GM12878 (cell line): Measurements from ENCODE around the gene SLC22A4. TPM values are rescaled to one million over a fixed set of nuclear protein-coding genes. Genes with fewer than 3 reads are reported as not detected.

Experiments
- ATAC-seq: fragments of 200-7000 bp; cut with Tn5 transposase; 3 replicates; pipeline ENCODE4 v1.9.1; 2020; ENCODE audit warnings: mild to moderate bottlenecking, moderate library complexity
- BruUV-seq: library from RNA; stranded (reverse); fragments of 400-500 nt; replicated peaks from 2 replicates; lab custom pipeline; 2021; lab: Mats Ljungman, UMichigan
- CTCF ChIA-PET: fragments of 300-600 bp; sonication (Branson Sonifier 250); formaldehyde crosslinking; extraction: SDS; loops from one replicate; lab custom pipeline; 2021; ENCODE audit warnings: inconsistent platforms; lab: Yijun Ruan, JAX
- POLR2A ChIA-PET: fragments of 350-600 bp; formaldehyde crosslinking; extraction: SDS; loops from one replicate; lab custom pipeline; 2021; ENCODE audit warnings: inconsistent platforms; lab: Charles Lee
- RAD21 ChIA-PET: fragments of 300-600 bp; sonication (Branson Sonifier 250); formaldehyde crosslinking; loops from one replicate; lab custom pipeline; 2023; ENCODE audit warnings: antibody characterized with exemption; ENCODE audit not compliant: unreplicated experiment; lab: Charles Lee
- SMC1A ChIA-PET: fragments of 300-600 bp; sonication (Branson Sonifier 250); formaldehyde crosslinking; loops from one replicate; lab custom pipeline; 2023; ENCODE audit not compliant: unreplicated experiment, uncharacterized antibody; lab: Charles Lee
- DNase-seq: peaks from one replicate; pipeline ENCODE4 v3.0.0-alpha.2; 2011; ENCODE audit warnings: low read depth, low spot score
- FAIRE-seq: peaks from 3 replicates; lab custom pipeline; 2011; peaks lifted over from hg19 to GRCh38; lab: Jason Lieb, UNC
- H2AFZ ChIP-seq: 2 replicates; pipeline ENCODE4 v1.6.0; 2011; ENCODE audit warnings: low read depth, low read length, control low read depth; ENCODE audit not compliant: control insufficient read depth
- H3K27ac ChIP-seq: 2 replicates; pipeline ENCODE4 v1.5.1; 2011; ENCODE audit warnings: control low read depth; ENCODE audit not compliant: control insufficient read depth, insufficient read depth
- H3K27me3 ChIP-seq, 2 experiments: replicated peaks in 1 of 2; 2 replicates each; pipeline versions ENCODE4 v1.6.0 to v1.6.1; 2011; ENCODE audit warnings: low read length in 1 of 2; ENCODE audit not compliant: control insufficient read depth in 2 of 2, insufficient read depth in 2 of 2
- H3K36me3 ChIP-seq, 2 experiments: 2 replicates each; pipeline ENCODE4 v1.5.1; 2011; ENCODE audit warnings: low read length in 1 of 2; ENCODE audit not compliant: control insufficient read depth in 2 of 2, insufficient read depth in 2 of 2
- H3K4me1 ChIP-seq: 2 replicates; pipeline ENCODE4 v1.6.1; 2011; ENCODE audit warnings: mild to moderate bottlenecking, low read length, moderate library complexity, mixed read lengths; ENCODE audit not compliant: control insufficient read depth, insufficient read depth
- H3K4me2 ChIP-seq: 2 replicates; pipeline ENCODE4 v1.6.0; 2011; ENCODE audit warnings: control low read depth; ENCODE audit not compliant: control insufficient read depth, insufficient read depth
- H3K4me3 ChIP-seq: fragments of 200-600 bp; sonication (generic); 2 replicates; pipeline ENCODE4 v1.5.1; 2016
- H3K79me2 ChIP-seq: 2 replicates; pipeline ENCODE4 v1.6.0; 2011; ENCODE audit warnings: low read length; ENCODE audit not compliant: control insufficient read depth, insufficient read depth
- H3K9ac ChIP-seq: 2 replicates; pipeline ENCODE4 v1.8.0; 2011; ENCODE audit warnings: low read length, control low read depth, mixed read lengths; ENCODE audit not compliant: control insufficient read depth, insufficient read depth
- H3K9me3 ChIP-seq: replicated peaks from 3 replicates; pipeline ENCODE4 v1.5.1; 2011; ENCODE audit warnings: mild to moderate bottlenecking, low read length; ENCODE audit not compliant: control insufficient read depth, insufficient read depth
- H4K20me1 ChIP-seq: 2 replicates; pipeline ENCODE4 v1.6.0; 2011; ENCODE audit not compliant: control insufficient read depth, insufficient read depth
- BMI1 ChIP-seq: fragments of 450-650 bp; IDR thresholded peaks from 2 replicates; pipeline ENCODE4 v1.6.1; 2016; ENCODE audit warnings: mild to moderate bottlenecking, moderate library complexity, borderline replicate concordance
- JUND ChIP-seq: IDR thresholded peaks from 2 replicates; pipeline ENCODE4 v1.6.1; 2012; ENCODE audit warnings: low read depth, mild to moderate bottlenecking, low read length, improper control_type of control experiment, moderate library complexity
- MTA2 ChIP-seq: fragments of 450-650 bp; IDR thresholded peaks from 2 replicates; pipeline ENCODE4 v1.6.1; 2016; ENCODE audit warnings: low read depth, mild to moderate bottlenecking, moderate library complexity
- MTA3 ChIP-seq: IDR thresholded peaks from 2 replicates; pipeline ENCODE4 v1.6.1; 2012; ENCODE audit warnings: low read length, inconsistent platforms, borderline replicate concordance
- NFXL1 ChIP-seq: fragments of 450-650 bp; IDR thresholded peaks from 2 replicates; pipeline ENCODE4 v1.6.1; 2017; ENCODE audit warnings: antibody characterized with exemption, mild to moderate bottlenecking, borderline replicate concordance
- PML ChIP-seq: IDR thresholded peaks from 2 replicates; pipeline ENCODE4 v1.6.1; 2012; ENCODE audit warnings: low read length, inconsistent platforms
- ZBED1 ChIP-seq: IDR thresholded peaks from 2 replicates; pipeline ENCODE4 v1.6.1; 2016; ENCODE audit warnings: borderline replicate concordance
- ZBTB11 ChIP-seq: fragments of 450-650 bp; formaldehyde crosslinking; IDR thresholded peaks from 2 replicates; pipeline ENCODE4 v1.5.0; 2022; ENCODE audit warnings: mild to moderate bottlenecking, missing genetic modification characterization
- WGBS: methylation state at CpG from one replicate; pipeline ENCODE4 v1.1.6; 2016; ENCODE audit warnings: low lambda C conversion rate; ENCODE audit not compliant: insufficient replicate concordance, insufficient coverage; ENCODE audit errors: missing lambda C conversion rate; 5-methylcytosine and 5-hydroxymethylcytosine counted together
- in situ Hi-C: fragments of 300-500 bp; cut with MboI; formaldehyde crosslinking; loops from 9 replicates; pipeline ENCODE4 v1.14.3; 2018; ENCODE audit warnings: mixed read lengths
- intact Hi-C: fragments of 100-400 bp; cut with micrococcal nuclease; formaldehyde crosslinking; loops from one replicate; pipeline ENCODE4 v1.14.2; 2022; ENCODE audit not compliant: unreplicated experiment
- polyA plus RNA-seq, 11 experiments: library from polyadenylated mRNA; depleted of rRNA in 4 of 11; unstranded in 6 of 11; stranded (reverse) in 5 of 11; fragments of >200 nt; fragmentation: Nextera tagmentation in 4 of 11; fragmentation: Illumina TruSeq in 1 of 11; extraction: Ambion mirVana in 4 of 11; extraction: Trizol in 1 of 11; gene quantifications; 1 replicate in 1 of 11; 2 replicates in 10 of 11; pipeline versions ENCODE4 v1.2.1 to v1.2.3, GENCODE V29; 2011 to 2016; ENCODE audit warnings: inconsistent platforms in 2 of 11, missing spikeins in 2 of 11, low read depth in 1 of 11
- total RNA-seq, 4 experiments: library from RNA; depleted of rRNA in 3 of 4; stranded (reverse); fragments of >200 nt in 3 of 4; fragmentation: Illumina TruSeq in 1 of 4; extraction: Trizol in 1 of 4; gene quantifications; 2 replicates each; pipeline versions ENCODE4 v1.2.1 to v1.2.3, GENCODE V29; 2013 to 2021
- TF ChIP-seq, protein P1 (sequence below): fragments of 450-650 bp; IDR thresholded peaks from 2 replicates; pipeline ENCODE4 v1.6.1; 2017; ENCODE audit warnings: mild to moderate bottlenecking, moderate library complexity
- TF ChIP-seq, protein P2 (sequence below): fragments of 450-650 bp; IDR thresholded peaks from 2 replicates; pipeline ENCODE4 v1.6.1; 2018; ENCODE audit warnings: borderline replicate concordance, mild to moderate bottlenecking; ENCODE audit not compliant: partially characterized antibody
- TF ChIP-seq, protein P3 (sequence below): fragments of 450-650 bp; IDR thresholded peaks from 2 replicates; pipeline ENCODE4 v1.6.1; 2017; ENCODE audit warnings: low read depth, mild to moderate bottlenecking, moderate library complexity

Gene SLC22A4
- total and polyA plus RNA-seq, 10 of the 15 experiments (the other 5 are each of a cell fraction or from before 2014, with no cell fraction given), result 0.04 to 0.61 (median 0.10) TPM; not detected in 2

GRCh38 chr5:132251220-132251725, 42.9 kb upstream of the SLC22A4 start:
- H3K27me3 ChIP-seq, result no peaks in the 10 kb centered on the region; a peak in 1 of 4 replicates
- no peak overlapping the region for H3K9ac ChIP-seq
- intact Hi-C loops (no loop called here), in situ Hi-C loops (no loop called here)
- POLR2A ChIA-PET, result interaction anchor here (1.4 to 1.7 kb wide), 2 partner anchors 10 to 24 kb away, joined by 3 to 5 read pairs; partner anchors contain the start of gene P4HA2
- no peaks in the 10 kb centered on the region for H3K36me3 ChIP-seq
- no peaks in the 10 kb centered on the region for H4K20me1 ChIP-seq
- no peak overlapping the region for H3K4me3 ChIP-seq
- DNase-seq (no peak), ATAC-seq (no peak), FAIRE-seq (no peak)
- WGBS, result 35% methylated on average over 10 of the region's 10 CpGs
- H3K9me3 ChIP-seq, result peaks cover 1% of the 10 kb centered on the region
- H3K4me2 ChIP-seq, result no peak overlapping the region
- H3K27ac ChIP-seq, result no peak overlapping the region
- CTCF ChIA-PET, result interaction anchor here (0.8 to 8.7 kb wide), 4 partner anchors 12 to 71 kb away, joined by 3 to 74 read pairs (median 6); no protein-coding TSS in a partner anchor
- SMC1A ChIA-PET, result interaction anchor here (0.8 to 3.6 kb wide), 4 partner anchors 10 to 42 kb away, joined by 3 to 16 read pairs (median 5); no protein-coding TSS in a partner anchor
- no peaks in the 10 kb centered on the region for H3K79me2 ChIP-seq
- no peak overlapping the region for H2AFZ ChIP-seq
- no TSS peak for BruUV-seq
- RAD21 ChIA-PET, result interaction anchor here (3.4 kb wide), 1 partner anchor 13 kb away, joined by 11 read pairs; no protein-coding TSS in a partner anchor
- no peaks in the 10 kb centered on the region for H3K4me1 ChIP-seq
- TF ChIP-seq, protein P1, sequence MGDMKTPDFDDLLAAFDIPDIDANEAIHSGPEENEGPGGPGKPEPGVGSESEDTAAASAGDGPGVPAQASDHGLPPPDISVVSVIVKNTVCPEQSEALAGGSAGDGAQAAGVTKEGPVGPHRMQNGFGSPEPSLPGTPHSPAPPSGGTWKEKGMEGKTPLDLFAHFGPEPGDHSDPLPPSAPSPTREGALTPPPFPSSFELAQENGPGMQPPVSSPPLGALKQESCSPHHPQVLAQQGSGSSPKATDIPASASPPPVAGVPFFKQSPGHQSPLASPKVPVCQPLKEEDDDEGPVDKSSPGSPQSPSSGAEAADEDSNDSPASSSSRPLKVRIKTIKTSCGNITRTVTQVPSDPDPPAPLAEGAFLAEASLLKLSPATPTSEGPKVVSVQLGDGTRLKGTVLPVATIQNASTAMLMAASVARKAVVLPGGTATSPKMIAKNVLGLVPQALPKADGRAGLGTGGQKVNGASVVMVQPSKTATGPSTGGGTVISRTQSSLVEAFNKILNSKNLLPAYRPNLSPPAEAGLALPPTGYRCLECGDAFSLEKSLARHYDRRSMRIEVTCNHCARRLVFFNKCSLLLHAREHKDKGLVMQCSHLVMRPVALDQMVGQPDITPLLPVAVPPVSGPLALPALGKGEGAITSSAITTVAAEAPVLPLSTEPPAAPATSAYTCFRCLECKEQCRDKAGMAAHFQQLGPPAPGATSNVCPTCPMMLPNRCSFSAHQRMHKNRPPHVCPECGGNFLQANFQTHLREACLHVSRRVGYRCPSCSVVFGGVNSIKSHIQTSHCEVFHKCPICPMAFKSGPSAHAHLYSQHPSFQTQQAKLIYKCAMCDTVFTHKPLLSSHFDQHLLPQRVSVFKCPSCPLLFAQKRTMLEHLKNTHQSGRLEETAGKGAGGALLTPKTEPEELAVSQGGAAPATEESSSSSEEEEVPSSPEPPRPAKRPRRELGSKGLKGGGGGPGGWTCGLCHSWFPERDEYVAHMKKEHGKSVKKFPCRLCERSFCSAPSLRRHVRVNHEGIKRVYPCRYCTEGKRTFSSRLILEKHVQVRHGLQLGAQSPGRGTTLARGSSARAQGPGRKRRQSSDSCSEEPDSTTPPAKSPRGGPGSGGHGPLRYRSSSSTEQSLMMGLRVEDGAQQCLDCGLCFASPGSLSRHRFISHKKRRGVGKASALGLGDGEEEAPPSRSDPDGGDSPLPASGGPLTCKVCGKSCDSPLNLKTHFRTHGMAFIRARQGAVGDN, result no peak
- TF ChIP-seq ZBED1 (no peak), JUND (no peak), MTA3 (no peak), NFXL1 (no peak), PML (no peak), MTA2 (no peak), BMI1 (no peak), ZBTB11 (CRISPR knock-in tag) (no peak)
- TF ChIP-seq, protein P2, sequence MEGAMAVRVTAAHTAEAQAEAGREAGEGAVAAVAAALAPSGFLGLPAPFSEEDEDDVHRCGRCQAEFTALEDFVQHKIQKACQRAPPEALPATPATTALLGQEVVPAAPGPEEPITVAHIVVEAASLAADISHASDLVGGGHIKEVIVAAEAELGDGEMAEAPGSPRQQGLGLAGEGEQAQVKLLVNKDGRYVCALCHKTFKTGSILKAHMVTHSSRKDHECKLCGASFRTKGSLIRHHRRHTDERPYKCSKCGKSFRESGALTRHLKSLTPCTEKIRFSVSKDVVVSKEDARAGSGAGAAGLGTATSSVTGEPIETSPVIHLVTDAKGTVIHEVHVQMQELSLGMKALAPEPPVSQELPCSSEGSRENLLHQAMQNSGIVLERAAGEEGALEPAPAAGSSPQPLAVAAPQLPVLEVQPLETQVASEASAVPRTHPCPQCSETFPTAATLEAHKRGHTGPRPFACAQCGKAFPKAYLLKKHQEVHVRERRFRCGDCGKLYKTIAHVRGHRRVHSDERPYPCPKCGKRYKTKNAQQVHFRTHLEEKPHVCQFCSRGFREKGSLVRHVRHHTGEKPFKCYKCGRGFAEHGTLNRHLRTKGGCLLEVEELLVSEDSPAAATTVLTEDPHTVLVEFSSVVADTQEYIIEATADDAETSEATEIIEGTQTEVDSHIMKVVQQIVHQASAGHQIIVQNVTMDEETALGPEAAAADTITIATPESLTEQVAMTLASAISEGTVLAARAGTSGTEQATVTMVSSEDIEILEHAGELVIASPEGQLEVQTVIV, result no peak
- TF ChIP-seq, protein P3, sequence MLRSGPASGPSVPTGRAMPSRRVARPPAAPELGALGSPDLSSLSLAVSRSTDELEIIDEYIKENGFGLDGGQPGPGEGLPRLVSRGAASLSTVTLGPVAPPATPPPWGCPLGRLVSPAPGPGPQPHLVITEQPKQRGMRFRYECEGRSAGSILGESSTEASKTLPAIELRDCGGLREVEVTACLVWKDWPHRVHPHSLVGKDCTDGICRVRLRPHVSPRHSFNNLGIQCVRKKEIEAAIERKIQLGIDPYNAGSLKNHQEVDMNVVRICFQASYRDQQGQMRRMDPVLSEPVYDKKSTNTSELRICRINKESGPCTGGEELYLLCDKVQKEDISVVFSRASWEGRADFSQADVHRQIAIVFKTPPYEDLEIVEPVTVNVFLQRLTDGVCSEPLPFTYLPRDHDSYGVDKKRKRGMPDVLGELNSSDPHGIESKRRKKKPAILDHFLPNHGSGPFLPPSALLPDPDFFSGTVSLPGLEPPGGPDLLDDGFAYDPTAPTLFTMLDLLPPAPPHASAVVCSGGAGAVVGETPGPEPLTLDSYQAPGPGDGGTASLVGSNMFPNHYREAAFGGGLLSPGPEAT, result no peak
